ENCODE results near the gene DCP2.
A peak's percentile ranks its signal among the peaks of the same experiment; 100 is the strongest.

Gene DCP2

GRCh38 chr5:112965733-112966306 is 10.8 kb upstream of the DCP2 start:
- H3K4me1 ChIP-seq (ENCODE audit: control insufficient read depth in 5 of 5, insufficient read depth in 5 of 5, low read length in 5 of 5), result peaks cover 0 to 3% (median 0%) of the 10 kb centered on the region in 5 donors
- no peak overlapping the region for H3K4me3 ChIP-seq (ENCODE audit: low read depth in 1 of 5, low read length in 5 of 5)
- no peaks in the 10 kb centered on the region for H3K9me3 ChIP-seq (ENCODE audit: control insufficient read depth in 5 of 5, low read length in 5 of 5)
- no peaks in the 10 kb centered on the region for H3K27me3 ChIP-seq (ENCODE audit: control insufficient read depth in 5 of 5, insufficient read depth in 4 of 5, low read length in 5 of 5)
- H3K27ac ChIP-seq (ENCODE audit: low read depth, low read length), result no peak overlapping the region
- no peaks in the 10 kb centered on the region for H3K36me3 ChIP-seq (ENCODE audit: control insufficient read depth in 5 of 5, insufficient read depth in 5 of 5, low read length in 5 of 5)
- H3K9ac ChIP-seq (ENCODE audit: low read length in 5 of 5), result no peak overlapping the region

GRCh38 chr5:112967520-112968083 is 9.0 kb upstream of the DCP2 start:
- Histone ChIP-seq H3K36me3 (ENCODE audit: control insufficient read depth in 5 of 5, insufficient read depth in 5 of 5, low read length in 5 of 5) (no peaks in the 10 kb centered on the region), H3K9me3 (ENCODE audit: control insufficient read depth in 5 of 5, low read length in 5 of 5) (no peaks in the 10 kb centered on the region), H3K4me1 (ENCODE audit: control insufficient read depth in 5 of 5, insufficient read depth in 5 of 5, low read length in 5 of 5) (peaks cover 0 to 3% (median 0%) of the 10 kb centered on the region in 5 donors), H3K27me3 (ENCODE audit: control insufficient read depth in 5 of 5, insufficient read depth in 4 of 5, low read length in 5 of 5) (no peaks in the 10 kb centered on the region), H3K27ac (ENCODE audit: low read depth, low read length) (no peak overlapping the region), H3K9ac (ENCODE audit: low read length in 5 of 5) (no peak overlapping the region), H3K4me3 (ENCODE audit: low read depth in 1 of 5, low read length in 5 of 5) (no peak overlapping the region)

DNA sequence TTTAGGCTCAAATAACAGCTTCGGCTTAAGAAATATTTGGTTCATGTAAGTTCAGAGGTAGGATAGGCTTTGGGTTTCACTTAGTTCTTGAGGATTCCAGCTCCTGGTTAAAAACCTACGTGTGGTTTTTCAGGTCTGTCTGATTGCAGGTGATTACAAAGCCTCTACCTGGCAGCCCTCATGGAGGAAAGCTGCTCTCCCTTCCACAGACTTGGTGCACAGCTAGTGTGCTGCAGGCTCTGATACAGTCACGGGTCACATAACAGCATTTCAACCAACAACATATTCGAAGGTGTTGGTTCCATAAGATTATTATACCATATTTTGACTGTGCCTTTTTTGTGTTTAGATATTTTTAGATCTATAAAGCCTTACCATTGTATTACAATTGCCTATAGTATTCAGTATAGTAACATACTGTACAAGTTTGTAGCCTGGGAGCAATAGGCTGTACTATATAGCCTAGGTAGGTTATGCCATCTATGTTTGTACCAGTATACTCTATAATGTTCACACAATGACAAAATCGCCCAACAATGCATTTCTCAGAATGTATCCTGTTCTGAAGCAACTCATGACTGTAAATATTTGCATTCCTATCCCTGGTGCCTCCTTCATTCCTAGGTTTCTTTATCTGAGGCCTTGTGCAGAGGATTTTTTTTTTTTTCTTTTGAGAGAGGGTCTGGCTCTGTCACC is 8.0 kb upstream of the DCP2 start:
- H3K9me3 ChIP-seq (ENCODE audit: control insufficient read depth in 5 of 5, low read length in 5 of 5), result no peaks in the 10 kb centered on the region
- H3K27ac ChIP-seq (ENCODE audit: low read depth, low read length), result no peak overlapping the region
- no peak overlapping the region for H3K9ac ChIP-seq (ENCODE audit: low read length in 5 of 5)
- peaks cover 0 to 3% (median 0%) of the 10 kb centered on the region in 5 donors for H3K4me1 ChIP-seq (ENCODE audit: control insufficient read depth in 5 of 5, insufficient read depth in 5 of 5, low read length in 5 of 5)
- no peaks in the 10 kb centered on the region for H3K27me3 ChIP-seq (ENCODE audit: control insufficient read depth in 5 of 5, insufficient read depth in 4 of 5, low read length in 5 of 5)
- no peak overlapping the region for H3K4me3 ChIP-seq (ENCODE audit: low read depth in 1 of 5, low read length in 5 of 5)
- no peaks in the 10 kb centered on the region for H3K36me3 ChIP-seq (ENCODE audit: control insufficient read depth in 5 of 5, insufficient read depth in 5 of 5, low read length in 5 of 5)

- no peak overlapping the region for H3K9ac ChIP-seq (ENCODE audit: low read length in 5 of 5)
- no peaks in the 10 kb centered on the region for H3K9me3 ChIP-seq (ENCODE audit: control insufficient read depth in 5 of 5, low read length in 5 of 5)
- H3K27ac ChIP-seq (ENCODE audit: low read depth, low read length), result no peak overlapping the region
- no peaks in the 10 kb centered on the region for H3K27me3 ChIP-seq (ENCODE audit: control insufficient read depth in 5 of 5, insufficient read depth in 4 of 5, low read length in 5 of 5)
- H3K4me1 ChIP-seq (ENCODE audit: control insufficient read depth in 5 of 5, insufficient read depth in 5 of 5, low read length in 5 of 5), result peaks cover 0 to 7% (median 6%) of the 10 kb centered on the region in 5 donors
- H3K36me3 ChIP-seq (ENCODE audit: control insufficient read depth in 5 of 5, insufficient read depth in 5 of 5, low read length in 5 of 5), result no peaks in the 10 kb centered on the region
- H3K4me3 ChIP-seq (ENCODE audit: low read depth in 1 of 5, low read length in 5 of 5), result no peak overlapping the region
Observed at GRCh38 chr5:112971276-112971675, 5.3 kb upstream of the DCP2 start.

DNA sequence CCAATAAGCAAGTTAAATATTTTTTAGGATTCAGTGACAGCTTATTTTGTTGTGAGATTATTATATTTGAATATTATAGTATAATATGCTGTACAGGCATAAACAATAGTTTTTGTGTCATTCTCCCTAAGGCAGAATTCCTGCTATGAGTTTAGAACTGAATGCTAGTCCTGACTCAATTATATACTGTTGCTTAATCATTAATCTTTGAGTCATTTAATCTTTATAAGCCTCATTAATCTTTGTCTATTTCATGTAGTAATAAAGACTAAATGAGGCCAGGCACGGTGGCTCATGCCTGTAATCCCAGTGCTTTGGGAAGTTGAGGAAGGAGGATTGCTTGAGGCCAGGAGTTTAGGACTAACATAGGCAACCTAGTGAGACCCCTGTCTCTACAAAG is 3.6 kb upstream of the DCP2 start:
- no peaks in the 10 kb centered on the region for H3K36me3 ChIP-seq (ENCODE audit: control insufficient read depth in 5 of 5, insufficient read depth in 5 of 5, low read length in 5 of 5)

DNA sequence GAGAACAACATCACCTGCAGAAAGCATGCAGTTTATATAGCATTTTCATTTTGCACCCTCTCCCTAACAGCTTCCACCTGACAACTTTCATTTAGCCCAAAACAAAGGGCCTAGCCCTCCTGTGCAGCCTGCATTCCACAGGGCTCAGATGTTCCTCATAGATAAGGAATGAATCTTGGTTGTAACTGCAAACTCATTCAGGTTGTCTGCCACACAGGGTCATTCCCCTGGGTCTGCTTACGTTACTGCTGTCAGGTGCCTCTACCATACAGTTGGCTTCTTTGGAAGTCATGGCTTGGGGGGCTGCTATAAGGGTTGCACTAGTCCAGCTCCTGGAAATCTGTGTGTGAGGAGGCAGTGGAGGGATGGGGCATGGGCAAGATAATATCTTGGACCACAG is 2.7 kb upstream of the DCP2 start:
- Histone ChIP-seq H3K27me3 (ENCODE audit: control insufficient read depth in 5 of 5, insufficient read depth in 4 of 5, low read length in 5 of 5) (no peaks in the 10 kb centered on the region), H3K4me1 (ENCODE audit: control insufficient read depth in 5 of 5, insufficient read depth in 5 of 5, low read length in 5 of 5) (peaks cover 2 to 23% (median 18%) of the 10 kb centered on the region in 5 donors), H3K4me3 (ENCODE audit: low read depth in 1 of 5, low read length in 5 of 5) (no peak overlapping the region), H3K9ac (ENCODE audit: low read length in 5 of 5) (no peak overlapping the region), H3K27ac (ENCODE audit: low read depth, low read length) (no peak overlapping the region), H3K36me3 (ENCODE audit: control insufficient read depth in 5 of 5, insufficient read depth in 5 of 5, low read length in 5 of 5) (no peaks in the 10 kb centered on the region), H3K9me3 (ENCODE audit: control insufficient read depth in 5 of 5, low read length in 5 of 5) (no peaks in the 10 kb centered on the region)

More for the DNA sequence above, 3.6 kb upstream of the DCP2 start:
- Histone ChIP-seq H3K9me3 (ENCODE audit: control insufficient read depth in 5 of 5, low read length in 5 of 5) (no peaks in the 10 kb centered on the region), H3K4me3 (ENCODE audit: low read depth in 1 of 5, low read length in 5 of 5) (no peak overlapping the region), H3K27me3 (ENCODE audit: control insufficient read depth in 5 of 5, insufficient read depth in 4 of 5, low read length in 5 of 5) (no peaks in the 10 kb centered on the region), H3K9ac (ENCODE audit: low read length in 5 of 5) (no peak overlapping the region), H3K27ac (ENCODE audit: low read depth, low read length) (no peak overlapping the region), H3K4me1 (ENCODE audit: control insufficient read depth in 5 of 5, insufficient read depth in 5 of 5, low read length in 5 of 5) (peaks cover 0 to 15% (median 10%) of the 10 kb centered on the region in 5 donors)

DNA sequence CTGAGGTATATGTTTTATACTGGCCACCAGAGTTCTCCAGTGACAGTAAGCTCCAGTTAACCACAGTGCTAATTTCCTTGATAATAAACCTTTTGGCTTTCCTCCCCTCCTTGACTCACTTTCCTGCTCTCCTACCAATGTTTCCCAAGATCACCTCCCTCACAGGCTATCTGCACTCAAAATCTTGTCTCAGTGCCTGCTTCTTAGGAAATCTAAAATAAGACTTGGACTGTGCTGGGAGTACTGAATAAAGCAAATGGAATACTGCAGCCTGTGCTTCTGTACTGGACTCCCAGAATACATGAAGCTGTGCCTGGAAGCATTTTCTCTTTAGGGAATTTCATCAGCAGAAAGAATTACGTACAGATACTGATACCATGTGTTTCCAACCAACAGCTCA is 1.7 kb upstream of the DCP2 start:
- no peak overlapping the region for H3K27ac ChIP-seq (ENCODE audit: low read depth, low read length)
- H3K9ac ChIP-seq (ENCODE audit: low read length in 5 of 5), result no peak overlapping the region
- no peak overlapping the region for H3K4me3 ChIP-seq (ENCODE audit: low read depth in 1 of 5, low read length in 5 of 5)
- H3K9me3 ChIP-seq (ENCODE audit: control insufficient read depth in 5 of 5, low read length in 5 of 5), result no peaks in the 10 kb centered on the region
- no peaks in the 10 kb centered on the region for H3K36me3 ChIP-seq (ENCODE audit: control insufficient read depth in 5 of 5, insufficient read depth in 5 of 5, low read length in 5 of 5)
- H3K4me1 ChIP-seq (ENCODE audit: control insufficient read depth in 5 of 5, insufficient read depth in 5 of 5, low read length in 5 of 5), result peaks cover 2 to 28% (median 26%) of the 10 kb centered on the region in 5 donors
- H3K27me3 ChIP-seq (ENCODE audit: control insufficient read depth in 5 of 5, insufficient read depth in 4 of 5, low read length in 5 of 5), result no peaks in the 10 kb centered on the region

DNA sequence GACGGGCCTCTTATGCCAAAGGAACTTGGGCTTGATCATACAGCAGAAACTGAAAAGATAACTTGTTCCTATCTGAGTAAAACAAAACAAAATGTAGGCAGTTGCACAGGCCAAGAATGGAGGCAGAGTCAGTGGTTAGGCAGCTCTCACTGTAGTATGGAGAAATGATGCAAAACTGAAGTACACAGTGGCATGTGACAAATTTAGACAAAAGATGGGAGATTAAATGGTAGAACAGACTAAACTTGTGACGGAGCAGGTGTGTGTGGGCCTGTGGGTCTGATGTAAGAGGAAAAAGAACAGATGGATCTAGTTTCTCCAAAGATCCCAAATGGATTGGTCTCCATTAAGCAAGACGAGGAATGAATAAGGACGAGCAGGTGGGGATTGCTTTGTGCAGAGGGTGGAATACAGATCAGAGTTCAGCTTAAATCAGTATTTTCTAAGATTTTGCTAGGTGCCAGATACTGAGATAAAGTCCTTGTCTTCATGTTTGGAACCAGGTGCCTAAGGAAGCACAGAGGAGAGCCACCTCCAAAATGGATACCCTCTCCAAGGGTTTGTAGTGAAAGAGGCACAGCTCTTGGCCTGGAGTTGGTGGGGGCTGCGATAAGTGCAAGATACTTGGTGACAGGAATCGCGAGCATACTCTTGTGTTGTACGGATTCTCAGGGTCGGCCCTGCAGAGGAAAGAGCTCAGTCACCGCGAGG is 722 bp upstream of the DCP2 start:
- Histone ChIP-seq H3K9ac (ENCODE audit: low read length in 5 of 5) (peak overlapping the region in 4 of 5 donors; percentile 64 to 97 (median 95)), H3K9me3 (ENCODE audit: control insufficient read depth in 5 of 5, low read length in 5 of 5) (no peaks in the 10 kb centered on the region), H3K36me3 (ENCODE audit: control insufficient read depth in 5 of 5, insufficient read depth in 5 of 5, low read length in 5 of 5) (peaks cover 0 to under 1% (median 0%) of the 10 kb centered on the region in 5 donors), H3K27ac (ENCODE audit: low read depth, low read length) (peak overlapping the region; percentile 96), H3K4me3 (ENCODE audit: low read depth in 1 of 5, low read length in 5 of 5) (peak overlapping the region; percentile 84 to 99 (median 95)), H3K4me1 (ENCODE audit: control insufficient read depth in 5 of 5, insufficient read depth in 5 of 5, low read length in 5 of 5) (peaks cover 2 to 30% (median 26%) of the 10 kb centered on the region in 5 donors), H3K27me3 (ENCODE audit: control insufficient read depth in 5 of 5, insufficient read depth in 4 of 5, low read length in 5 of 5) (no peaks in the 10 kb centered on the region)

DNA sequence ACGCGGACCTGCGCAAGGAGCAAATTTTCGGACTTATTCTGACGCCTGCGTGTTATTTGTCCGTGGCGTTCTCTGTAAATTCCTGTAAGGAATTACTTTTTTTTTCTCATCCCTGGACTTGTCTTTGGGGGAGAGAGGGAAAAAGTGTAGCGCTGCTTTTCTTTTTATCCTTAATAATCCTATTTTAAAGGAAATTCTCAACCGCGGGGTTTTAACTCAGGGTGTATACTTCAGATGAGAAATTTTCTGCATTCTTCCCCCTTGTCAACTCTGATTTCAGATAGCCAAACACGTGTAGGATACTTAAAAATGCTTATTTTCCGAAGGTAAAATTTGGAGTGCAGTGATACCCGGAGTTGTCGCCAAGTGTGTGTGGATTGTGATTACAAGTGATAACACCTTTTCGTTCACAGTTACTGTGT is 853 bp downstream of the DCP2 start:
- Histone ChIP-seq H3K27me3 (ENCODE audit: control insufficient read depth in 5 of 5, insufficient read depth in 4 of 5, low read length in 5 of 5) (no peaks in the 10 kb centered on the region), H3K4me1 (ENCODE audit: control insufficient read depth in 5 of 5, insufficient read depth in 5 of 5, low read length in 5 of 5) (peaks cover 2 to 30% (median 26%) of the 10 kb centered on the region in 5 donors), H3K4me3 (ENCODE audit: low read depth in 1 of 5, low read length in 5 of 5) (peak overlapping the region; percentile 84 to 99 (median 90)), H3K27ac (ENCODE audit: low read depth, low read length) (peak overlapping the region; percentile 96), H3K9me3 (ENCODE audit: control insufficient read depth in 5 of 5, low read length in 5 of 5) (no peaks in the 10 kb centered on the region), H3K9ac (ENCODE audit: low read length in 5 of 5) (peak overlapping the region; percentile 73 to 97 (median 95)), H3K36me3 (ENCODE audit: control insufficient read depth in 5 of 5, insufficient read depth in 5 of 5, low read length in 5 of 5) (peaks cover 0 to 3% (median 0%) of the 10 kb centered on the region in 5 donors)

DNA sequence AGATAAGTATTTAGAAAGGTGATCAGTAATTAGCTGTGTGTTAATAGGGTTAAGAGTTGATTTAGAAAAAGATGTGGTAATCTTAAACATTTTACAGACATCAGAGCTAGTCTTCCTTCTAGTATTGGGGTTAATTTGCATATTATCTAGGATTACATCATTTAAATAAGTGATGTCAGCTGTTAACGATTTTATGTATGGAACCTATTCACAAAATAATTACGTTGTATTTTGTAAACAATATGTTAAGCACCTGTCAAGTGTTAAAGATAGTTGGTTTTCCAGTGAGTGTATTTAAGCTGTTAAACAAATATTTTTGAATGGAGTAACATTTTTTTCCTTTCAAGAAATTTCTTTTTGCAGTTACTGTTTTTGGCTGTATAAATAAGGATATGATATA is 2.2 kb downstream of the DCP2 start:
- H3K36me3 ChIP-seq (ENCODE audit: control insufficient read depth in 5 of 5, insufficient read depth in 5 of 5, low read length in 5 of 5), result peaks cover 0 to 3% (median 0%) of the 10 kb centered on the region in 5 donors
- H3K9me3 ChIP-seq (ENCODE audit: control insufficient read depth in 5 of 5, low read length in 5 of 5), result no peaks in the 10 kb centered on the region
- H3K4me1 ChIP-seq (ENCODE audit: control insufficient read depth in 5 of 5, insufficient read depth in 5 of 5, low read length in 5 of 5), result peaks cover 2 to 30% (median 26%) of the 10 kb centered on the region in 5 donors
- no peak overlapping the region for H3K4me3 ChIP-seq (ENCODE audit: low read depth in 1 of 5, low read length in 5 of 5)
- H3K27ac ChIP-seq (ENCODE audit: low read depth, low read length), result no peak overlapping the region
- peak overlapping the region in 1 of 5 donors; percentile 2 for H3K9ac ChIP-seq (ENCODE audit: low read length in 5 of 5)
- no peaks in the 10 kb centered on the region for H3K27me3 ChIP-seq (ENCODE audit: control insufficient read depth in 5 of 5, insufficient read depth in 4 of 5, low read length in 5 of 5)

All from subcutaneous abdominal adipose tissue (tissue), 5 donors.